ENCODE data around the gene NUDT2.
"Not testable (repeated sequence)": the region's sequence is repeated elsewhere in the genome, so short reads cannot be mapped to it uniquely, and the experiment has no call there.

NUDT2 gene

GRCh38 chr9:34292552-34292951 is 36.8 kb upstream of the NUDT2 start:
- Histone ChIP-seq H3K23ac (ENCODE audit: low read length) (no peak overlapping the region), H3K9ac (ENCODE audit: low read length) (no peak overlapping the region), H3K56ac (ENCODE audit: low read length) (no peak overlapping the region), H2BK5ac (ENCODE audit: low read length) (no peak overlapping the region), H3K36me3 (ENCODE audit: control insufficient read depth, insufficient read depth, low read length) (no peaks in the 10 kb centered on the region), H3K4me1 (ENCODE audit: control insufficient read depth, low read depth, low read length) (no peaks in the 10 kb centered on the region), H3K4me2 (ENCODE audit: low read length) (no peak overlapping the region), H3K18ac (ENCODE audit: low read length) (no peak overlapping the region), H3K27ac (ENCODE audit: low read depth, low read length) (no peak overlapping the region), H3K27me3 (ENCODE audit: insufficient read depth, low read length, poor library complexity) (no peaks in the 10 kb centered on the region), H3K4me3 (ENCODE audit: low read length) (no peak overlapping the region), H3K79me1 (ENCODE audit: low read length) (no peaks in the 10 kb centered on the region), H3K4ac (ENCODE audit: low read depth, low read length) (no peak overlapping the region), H4K8ac (ENCODE audit: low read depth, low read length) (no peak overlapping the region), H2BK15ac (replicated peaks; ENCODE audit: low read depth) (no peak overlapping the region), H2BK120ac (ENCODE audit: low read depth, low read length) (no peak overlapping the region), H4K5ac (ENCODE audit: low read length) (no peak overlapping the region), H3K79me2 (ENCODE audit: control insufficient read depth, insufficient read depth, low read length) (no peaks in the 10 kb centered on the region), H2AK5ac (ENCODE audit: low read length) (no peak overlapping the region)
- DNase-seq: no peak
- no CpG with 5 or more reads among the region's 2 CpGs for WGBS (ENCODE audit: extremely low coverage, insufficient coverage, low lambda C conversion rate)

DNA sequence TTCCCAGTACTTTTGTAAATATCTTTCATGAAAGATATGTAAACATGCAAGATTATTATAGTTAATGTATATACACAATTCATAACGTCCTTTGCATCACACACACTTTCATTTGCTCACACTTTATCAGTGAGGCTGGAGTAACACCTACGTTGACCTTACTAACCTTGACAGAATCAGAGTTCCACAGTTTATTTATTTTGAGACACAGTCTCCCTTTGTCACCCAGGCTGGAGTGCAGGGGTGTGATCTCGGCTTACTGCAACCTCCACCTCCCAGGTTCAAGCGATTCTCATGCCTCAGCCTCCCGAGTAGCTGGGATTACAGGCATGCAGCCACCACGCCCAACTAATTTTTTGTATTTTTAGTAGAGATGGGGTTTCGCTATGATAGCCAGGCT is 28.3 kb upstream of the NUDT2 start:
- not testable (repeated sequence) for H3K79me2 ChIP-seq (ENCODE audit: control insufficient read depth, insufficient read depth, low read length); H2BK5ac ChIP-seq (ENCODE audit: low read length); H2BK120ac ChIP-seq (ENCODE audit: low read depth, low read length); H2AK5ac ChIP-seq (ENCODE audit: low read length); DNase-seq; H3K4me2 ChIP-seq (ENCODE audit: low read length); H3K4me1 ChIP-seq (ENCODE audit: control insufficient read depth, low read depth, low read length); H3K27me3 ChIP-seq (ENCODE audit: insufficient read depth, low read length, poor library complexity); H3K4ac ChIP-seq (ENCODE audit: low read depth, low read length); H4K8ac ChIP-seq (ENCODE audit: low read depth, low read length); H3K27ac ChIP-seq (ENCODE audit: low read depth, low read length); H2BK15ac ChIP-seq (replicated peaks; ENCODE audit: low read depth); H3K56ac ChIP-seq (ENCODE audit: low read length); H4K5ac ChIP-seq (ENCODE audit: low read length); H3K9ac ChIP-seq (ENCODE audit: low read length); H3K4me3 ChIP-seq (ENCODE audit: low read length); H3K18ac ChIP-seq (ENCODE audit: low read length); H3K36me3 ChIP-seq (ENCODE audit: control insufficient read depth, insufficient read depth, low read length); H3K23ac ChIP-seq (ENCODE audit: low read length); H3K79me1 ChIP-seq (ENCODE audit: low read length)
- WGBS (ENCODE audit: extremely low coverage, insufficient coverage, low lambda C conversion rate): no CpG with 5 or more reads among the region's 7 CpGs

- not testable (repeated sequence) for H4K8ac ChIP-seq (ENCODE audit: low read depth, low read length); H2BK120ac ChIP-seq (ENCODE audit: low read depth, low read length); H3K56ac ChIP-seq (ENCODE audit: low read length); H2BK5ac ChIP-seq (ENCODE audit: low read length); H3K9ac ChIP-seq (ENCODE audit: low read length); H2BK15ac ChIP-seq (replicated peaks; ENCODE audit: low read depth); H3K36me3 ChIP-seq (ENCODE audit: control insufficient read depth, insufficient read depth, low read length); H3K27me3 ChIP-seq (ENCODE audit: insufficient read depth, low read length, poor library complexity); H2AK5ac ChIP-seq (ENCODE audit: low read length); H3K4me1 ChIP-seq (ENCODE audit: control insufficient read depth, low read depth, low read length); H3K79me2 ChIP-seq (ENCODE audit: control insufficient read depth, insufficient read depth, low read length); H4K5ac ChIP-seq (ENCODE audit: low read length); H3K4me2 ChIP-seq (ENCODE audit: low read length); H3K79me1 ChIP-seq (ENCODE audit: low read length); H3K18ac ChIP-seq (ENCODE audit: low read length); H3K27ac ChIP-seq (ENCODE audit: low read depth, low read length); H3K4ac ChIP-seq (ENCODE audit: low read depth, low read length); H3K23ac ChIP-seq (ENCODE audit: low read length); DNase-seq; H3K4me3 ChIP-seq (ENCODE audit: low read length)
- WGBS (ENCODE audit: extremely low coverage, insufficient coverage, low lambda C conversion rate): no CpG with 5 or more reads among the region's 3 CpGs
Measured at GRCh38 chr9:34308316-34308715, 21.1 kb upstream of the NUDT2 start.

DNA sequence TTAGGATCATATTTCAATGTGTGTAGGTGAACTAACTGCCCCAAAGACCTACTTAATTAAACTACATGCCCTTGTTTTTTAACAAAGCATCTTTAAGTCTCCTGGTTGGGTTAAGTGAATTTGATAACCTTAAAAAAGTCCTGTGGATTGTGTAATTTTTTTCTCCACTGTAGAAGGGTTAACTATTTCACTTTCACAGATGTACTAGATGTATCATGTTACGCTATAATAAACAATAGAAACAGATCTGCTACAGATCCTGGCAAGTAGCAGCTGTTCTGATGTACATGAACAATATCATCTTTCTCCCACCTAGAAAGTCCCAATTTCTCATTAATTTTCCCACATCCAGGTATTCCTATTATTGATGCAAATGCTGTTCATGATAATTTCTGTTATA is 19.2 kb upstream of the NUDT2 start:
- WGBS (ENCODE audit: extremely low coverage, insufficient coverage, low lambda C conversion rate): no CpG with 5 or more reads among the region's 1 CpG
- H3K27me3 ChIP-seq (ENCODE audit: insufficient read depth, low read length, poor library complexity): no peaks in the 10 kb centered on the region
- H3K79me1 ChIP-seq (ENCODE audit: low read length): no peaks in the 10 kb centered on the region
- no peak overlapping the region for H2BK15ac ChIP-seq (replicated peaks; ENCODE audit: low read depth)
- H3K79me2 ChIP-seq (ENCODE audit: control insufficient read depth, insufficient read depth, low read length): no peaks in the 10 kb centered on the region
- no peak overlapping the region for H3K9ac ChIP-seq (ENCODE audit: low read length)
- no peak overlapping the region for H3K4me3 ChIP-seq (ENCODE audit: low read length)
- H3K27ac ChIP-seq (ENCODE audit: low read depth, low read length): no peak overlapping the region
- H3K4me2 ChIP-seq (ENCODE audit: low read length): no peak overlapping the region
- H2BK5ac ChIP-seq (ENCODE audit: low read length): no peak overlapping the region
- no peak overlapping the region for H4K5ac ChIP-seq (ENCODE audit: low read length)
- H3K18ac ChIP-seq (ENCODE audit: low read length): no peak overlapping the region
- no peak overlapping the region for H2BK120ac ChIP-seq (ENCODE audit: low read depth, low read length)
- no peaks in the 10 kb centered on the region for H3K4me1 ChIP-seq (ENCODE audit: control insufficient read depth, low read depth, low read length)
- H3K23ac ChIP-seq (ENCODE audit: low read length): no peak overlapping the region
- H3K56ac ChIP-seq (ENCODE audit: low read length): no peak overlapping the region
- no peak overlapping the region for H4K8ac ChIP-seq (ENCODE audit: low read depth, low read length)
- no peak overlapping the region for H3K4ac ChIP-seq (ENCODE audit: low read depth, low read length)
- H3K36me3 ChIP-seq (ENCODE audit: control insufficient read depth, insufficient read depth, low read length): no peaks in the 10 kb centered on the region
- DNase-seq: no peak
- H2AK5ac ChIP-seq (ENCODE audit: low read length): no peak overlapping the region

GRCh38 chr9:34311499-34312185 is 17.7 kb upstream of the NUDT2 start:
- no CpG with 5 or more reads among the region's 6 CpGs for WGBS (ENCODE audit: extremely low coverage, insufficient coverage, low lambda C conversion rate)
- H3K79me2 ChIP-seq (ENCODE audit: control insufficient read depth, insufficient read depth, low read length): no peaks in the 10 kb centered on the region
- no peak for DNase-seq
- H3K4me3 ChIP-seq (ENCODE audit: low read length): no peak overlapping the region
- no peak overlapping the region for H2BK120ac ChIP-seq (ENCODE audit: low read depth, low read length)
- H3K79me1 ChIP-seq (ENCODE audit: low read length): no peaks in the 10 kb centered on the region
- no peaks in the 10 kb centered on the region for H3K27me3 ChIP-seq (ENCODE audit: insufficient read depth, low read length, poor library complexity)
- no peak overlapping the region for H4K8ac ChIP-seq (ENCODE audit: low read depth, low read length)
- H3K56ac ChIP-seq (ENCODE audit: low read length): no peak overlapping the region
- H3K23ac ChIP-seq (ENCODE audit: low read length): no peak overlapping the region
- no peak overlapping the region for H3K18ac ChIP-seq (ENCODE audit: low read length)
- H3K27ac ChIP-seq (ENCODE audit: low read depth, low read length): no peak overlapping the region
- H3K4ac ChIP-seq (ENCODE audit: low read depth, low read length): no peak overlapping the region
- no peak overlapping the region for H4K5ac ChIP-seq (ENCODE audit: low read length)
- no peak overlapping the region for H2AK5ac ChIP-seq (ENCODE audit: low read length)
- no peak overlapping the region for H2BK15ac ChIP-seq (replicated peaks; ENCODE audit: low read depth)
- no peak overlapping the region for H3K4me2 ChIP-seq (ENCODE audit: low read length)
- no peaks in the 10 kb centered on the region for H3K36me3 ChIP-seq (ENCODE audit: control insufficient read depth, insufficient read depth, low read length)
- no peak overlapping the region for H2BK5ac ChIP-seq (ENCODE audit: low read length)
- no peaks in the 10 kb centered on the region for H3K4me1 ChIP-seq (ENCODE audit: control insufficient read depth, low read depth, low read length)
- H3K9ac ChIP-seq (ENCODE audit: low read length): no peak overlapping the region

GRCh38 chr9:34317436-34317835 is 11.9 kb upstream of the NUDT2 start:
- H2BK5ac ChIP-seq (ENCODE audit: low read length): no peak overlapping the region
- no peak overlapping the region for H3K4me2 ChIP-seq (ENCODE audit: low read length)
- no peaks in the 10 kb centered on the region for H3K79me1 ChIP-seq (ENCODE audit: low read length)
- no peak overlapping the region for H3K27ac ChIP-seq (ENCODE audit: low read depth, low read length)
- H4K8ac ChIP-seq (ENCODE audit: low read depth, low read length): no peak overlapping the region
- H2BK15ac ChIP-seq (replicated peaks; ENCODE audit: low read depth): no peak overlapping the region
- no peaks in the 10 kb centered on the region for H3K36me3 ChIP-seq (ENCODE audit: control insufficient read depth, insufficient read depth, low read length)
- no peak overlapping the region for H2AK5ac ChIP-seq (ENCODE audit: low read length)
- no peak overlapping the region for H3K18ac ChIP-seq (ENCODE audit: low read length)
- H3K4ac ChIP-seq (ENCODE audit: low read depth, low read length): no peak overlapping the region
- WGBS (ENCODE audit: extremely low coverage, insufficient coverage, low lambda C conversion rate): no CpG with 5 or more reads among the region's 2 CpGs
- no peaks in the 10 kb centered on the region for H3K79me2 ChIP-seq (ENCODE audit: control insufficient read depth, insufficient read depth, low read length)
- H4K5ac ChIP-seq (ENCODE audit: low read length): no peak overlapping the region
- no peak overlapping the region for H3K4me3 ChIP-seq (ENCODE audit: low read length)
- H3K9ac ChIP-seq (ENCODE audit: low read length): no peak overlapping the region
- H3K56ac ChIP-seq (ENCODE audit: low read length): no peak overlapping the region
- H3K27me3 ChIP-seq (ENCODE audit: insufficient read depth, low read length, poor library complexity): no peaks in the 10 kb centered on the region
- no peak for DNase-seq
- no peak overlapping the region for H3K23ac ChIP-seq (ENCODE audit: low read length)
- H3K4me1 ChIP-seq (ENCODE audit: control insufficient read depth, low read depth, low read length): no peaks in the 10 kb centered on the region
- no peak overlapping the region for H2BK120ac ChIP-seq (ENCODE audit: low read depth, low read length)

Measured in mesendoderm (in vitro differentiated cells).